Neural progenitor cell (in vitro differentiated cells): ENCODE data around the gene CALCA. TPM values are rescaled to one million over a fixed set of nuclear protein-coding genes. Genes with fewer than 3 reads are reported as not detected.

Experiments used
- total RNA-seq: library from RNA; depleted of rRNA; stranded (reverse); fragments of >200 nt; gene quantifications from 2 replicates; pipeline ENCODE4 v1.2.3, GENCODE V29; 2015; ENCODE audit warnings: low replicate concordance

Gene CALCA
- total RNA-seq, 1 donor from 2014 or later: not detected

Other genes starting within 250 kb of the CALCA start
- 28.8 and 29.9 TPM in 2 replicates for gene CYP2R1, start 80.1 kb downstream of the CALCA start, total RNA-seq
- gene CALCB, start 101.2 kb upstream of the CALCA start, total RNA-seq: 0.62 and 3.1 TPM in 2 replicates
- 0.09 and 0.87 TPM in 2 replicates for gene INSC, start 142.6 kb upstream of the CALCA start, total RNA-seq